ENCODE measurements around the gene SEL1L3. TPM values are rescaled to one million over a fixed set of nuclear protein-coding genes. Genes with fewer than 3 reads are reported as not detected.
A peak's percentile ranks its signal among the peaks of the same experiment; 100 is the strongest.

Gene SEL1L3
- total RNA-seq, 1 experiment from 2014 or later: 48.3 TPM

GRCh38 chr4:25799522-25799921, 63.3 kb downstream of the SEL1L3 start:
- H3K27ac ChIP-seq (ENCODE audit: insufficient read length, low read depth, low read length): no peak overlapping the region
- no peak overlapping the region for H2AK5ac ChIP-seq (ENCODE audit: insufficient read length, low read length)
- no CpG with 5 or more reads among the region's 5 CpGs for WGBS (ENCODE audit: extremely low coverage, insufficient read length, low lambda C conversion rate)
- H3K79me2 ChIP-seq (ENCODE audit: insufficient read depth, low read length): no peaks in the 10 kb centered on the region
- H2BK120ac ChIP-seq (ENCODE audit: low read depth, low read length, poor library complexity, severe bottlenecking): no peak overlapping the region
- H2BK15ac ChIP-seq (ENCODE audit: low read depth, low read length): no peak overlapping the region
- Mint-ChIP-seq H3K27me3 (ENCODE audit: low read depth) (peaks cover 2% of the 10 kb centered on the region; the same call in 1 of the 2 replicates), H3K4me3 (no peak overlapping the region), H3K4me1 (peaks cover 28 to 30% of the 10 kb centered on the region in 2 experiments), H3K36me3 (ENCODE audit: insufficient read depth in 1 of 3, low read depth in 3 of 3) (peaks cover 45 to 73% (median 59%) of the 10 kb centered on the region in 3 experiments; a peak in 6 of 7 replicates), H3K27ac (peak overlapping the region in 1 of 3 experiments; percentile 33; a peak in 2 of 7 replicates), H3K9me3 (no peaks in the 10 kb centered on the region)
- H3K23ac ChIP-seq (ENCODE audit: insufficient read length, low read depth, low read length): no peak overlapping the region
- no peaks in the 10 kb centered on the region for H3K23me2 ChIP-seq (ENCODE audit: insufficient read length, low read depth, low read length, poor library complexity, severe bottlenecking)
- H2AFZ ChIP-seq (ENCODE audit: low read length): no peak overlapping the region
- H3K18ac ChIP-seq (ENCODE audit: insufficient read length, low read depth, low read length): no peak overlapping the region
- H4K8ac ChIP-seq (replicated peaks; ENCODE audit: insufficient read length, low read depth, low read length): no peak overlapping the region
- no peak for TF ChIP-seq CTCF (conservative IDR thresholded peaks at IDR 0.05)
- H3K4me1 ChIP-seq (ENCODE audit: insufficient read depth, low read length): no peaks in the 10 kb centered on the region
- no peak overlapping the region for H2BK12ac ChIP-seq (ENCODE audit: insufficient read length, low read depth, low read length)
- no peak overlapping the region for H4K5ac ChIP-seq (ENCODE audit: insufficient read length, low read depth, low read length)
- no peak overlapping the region for H3K9ac ChIP-seq (ENCODE audit: extremely low read depth, insufficient read length, low read length)
- peak; percentile 5 for DNase-seq
- no peaks in the 10 kb centered on the region for H3K27me3 ChIP-seq (ENCODE audit: insufficient read depth, low read length)
- H3K14ac ChIP-seq (ENCODE audit: insufficient read depth, low read length): no peak overlapping the region
- no peak overlapping the region for H3T11ph ChIP-seq (ENCODE audit: low read length)
- no peak overlapping the region for H3K4ac ChIP-seq (ENCODE audit: low read depth, low read length)
- H4K91ac ChIP-seq (ENCODE audit: insufficient read length, low read depth, low read length): no peak overlapping the region
- no peaks in the 10 kb centered on the region for H3K9me3 ChIP-seq (ENCODE audit: control insufficient read depth, low read depth, low read length)
- no peaks in the 10 kb centered on the region for H3K79me1 ChIP-seq (ENCODE audit: insufficient read depth, low read depth, low read length, poor library complexity, severe bottlenecking)
- no peaks in the 10 kb centered on the region for H4K20me1 ChIP-seq (ENCODE audit: control insufficient read depth, insufficient read depth, insufficient read length)
- no peak overlapping the region for H2BK20ac ChIP-seq (ENCODE audit: low read depth, low read length, poor library complexity, severe bottlenecking)
- H3K56ac ChIP-seq (ENCODE audit: insufficient read length, low read depth, low read length): no peak overlapping the region
- no peak overlapping the region for H2BK5ac ChIP-seq (ENCODE audit: insufficient read length, low read length)
- H3K4me2 ChIP-seq (ENCODE audit: insufficient read depth, insufficient read length, low read length): no peak overlapping the region

Measured in H9 (cell line).